ENCODE data around the gene GRIK4.

DNA sequence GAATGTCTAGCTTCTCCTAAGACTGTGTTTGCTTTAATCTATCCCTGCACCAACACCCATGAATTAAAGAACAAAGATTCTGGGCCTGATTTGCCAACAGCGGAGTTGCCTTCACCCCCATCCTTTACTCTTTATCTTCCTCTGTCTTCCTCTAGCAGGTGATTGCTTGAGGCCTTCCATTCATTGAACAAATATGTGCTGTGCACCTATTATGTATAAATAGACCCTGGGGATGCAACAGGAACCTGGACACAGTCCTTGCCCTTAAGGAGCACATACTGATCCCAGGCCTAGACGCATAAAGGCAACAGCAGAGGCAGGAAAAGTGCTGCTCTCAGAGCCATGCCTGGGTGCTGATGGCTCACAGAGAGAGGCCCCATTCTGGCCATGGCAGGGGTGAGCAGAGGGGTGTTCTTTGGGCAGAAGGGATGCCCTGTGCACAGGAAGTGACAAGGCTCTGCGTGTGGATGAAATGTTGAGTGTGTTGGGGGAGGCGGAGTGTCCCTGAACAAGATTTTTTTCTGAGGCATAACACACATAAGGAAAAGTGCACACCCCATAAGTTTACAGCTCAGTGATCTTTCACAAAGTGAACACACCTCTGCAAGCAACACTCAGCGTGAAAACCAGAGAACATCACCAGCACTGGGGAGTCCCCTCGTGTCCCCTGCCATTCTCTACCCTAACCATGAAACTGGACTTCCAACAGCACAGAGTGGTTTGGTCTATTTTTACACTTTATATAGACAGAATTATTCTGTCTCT is 145.9 kb downstream of the GRIK4 start:
- no peak for TF ChIP-seq FOXJ3 (CRISPR knock-in tag; IDR thresholded peaks at IDR 0.05; ENCODE audit: borderline replicate concordance)
- TF ChIP-seq CTCF (IDR thresholded peaks at IDR 0.05), result no peak
- TF ChIP-seq E2F1 (CRISPR knock-in tag; IDR thresholded peaks at IDR 0.05), result no peak
- no peak for TF ChIP-seq SP1 (CRISPR knock-in tag; conservative IDR thresholded peaks at IDR 0.05)
- TF ChIP-seq, protein P1, sequence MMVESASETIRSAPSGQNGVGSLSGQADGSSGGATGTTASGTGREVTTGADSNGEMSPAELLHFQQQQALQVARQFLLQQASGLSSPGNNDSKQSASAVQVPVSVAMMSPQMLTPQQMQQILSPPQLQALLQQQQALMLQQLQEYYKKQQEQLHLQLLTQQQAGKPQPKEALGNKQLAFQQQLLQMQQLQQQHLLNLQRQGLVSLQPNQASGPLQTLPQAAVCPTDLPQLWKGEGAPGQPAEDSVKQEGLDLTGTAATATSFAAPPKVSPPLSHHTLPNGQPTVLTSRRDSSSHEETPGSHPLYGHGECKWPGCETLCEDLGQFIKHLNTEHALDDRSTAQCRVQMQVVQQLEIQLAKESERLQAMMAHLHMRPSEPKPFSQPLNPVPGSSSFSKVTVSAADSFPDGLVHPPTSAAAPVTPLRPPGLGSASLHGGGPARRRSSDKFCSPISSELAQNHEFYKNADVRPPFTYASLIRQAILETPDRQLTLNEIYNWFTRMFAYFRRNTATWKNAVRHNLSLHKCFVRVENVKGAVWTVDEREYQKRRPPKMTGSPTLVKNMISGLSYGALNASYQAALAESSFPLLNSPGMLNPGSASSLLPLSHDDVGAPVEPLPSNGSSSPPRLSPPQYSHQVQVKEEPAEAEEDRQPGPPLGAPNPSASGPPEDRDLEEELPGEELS (CRISPR knock-in tag; IDR thresholded peaks at IDR 0.05), result no peak
- TF ChIP-seq, protein P2, sequence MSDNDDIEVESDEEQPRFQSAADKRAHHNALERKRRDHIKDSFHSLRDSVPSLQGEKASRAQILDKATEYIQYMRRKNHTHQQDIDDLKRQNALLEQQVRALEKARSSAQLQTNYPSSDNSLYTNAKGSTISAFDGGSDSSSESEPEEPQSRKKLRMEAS (CRISPR knock-in tag; IDR thresholded peaks at IDR 0.05), result no peak
- TF ChIP-seq ZBTB43 (CRISPR knock-in tag; IDR thresholded peaks at IDR 0.05), result no peak
- no peak for TF ChIP-seq ATF2 (CRISPR knock-in tag; IDR thresholded peaks at IDR 0.05; ENCODE audit: borderline replicate concordance, low read depth)

Data from WTC11 (cell line).